ENCODE data around the gene SGTB. TPM values are rescaled to one million over a fixed set of nuclear protein-coding genes. Genes with fewer than 3 reads are reported as not detected.

SGTB gene
- total RNA-seq, 1 experiment from 2014 or later = 10.2 TPM

- no peak overlapping the region for H3K9ac ChIP-seq (ENCODE audit: low read length)
- DNase-seq = no peak
- no peaks in the 10 kb centered on the region for H3K4me1 ChIP-seq (ENCODE audit: low read length)
- H3K36me3 ChIP-seq (ENCODE audit: insufficient read depth, low read length) = peaks cover 34% of the 10 kb centered on the region
- H3K4me2 ChIP-seq (ENCODE audit: low read depth, low read length, poor library complexity, severe bottlenecking) = no peak overlapping the region
- H2AFZ ChIP-seq (ENCODE audit: low read length) = no peak overlapping the region
- no peaks in the 10 kb centered on the region for H3K9me2 ChIP-seq (replicated peaks; ENCODE audit: insufficient read depth, low read length)
- no peaks in the 10 kb centered on the region for H4K20me1 ChIP-seq (ENCODE audit: insufficient read depth, low read depth, low read length)
- no peaks in the 10 kb centered on the region for H3K27me3 ChIP-seq (ENCODE audit: low read length)
- H3K9me3 ChIP-seq (ENCODE audit: low read length) = no peaks in the 10 kb centered on the region
- no peak overlapping the region for H3K4me3 ChIP-seq (ENCODE audit: low read length)
- peaks cover 28% of the 10 kb centered on the region for H3K79me2 ChIP-seq (ENCODE audit: low read length)
- H3K27ac ChIP-seq (ENCODE audit: low read length) = no peak overlapping the region
These were observed 17.2 kb downstream of the SGTB start for GRCh38 chr5:65704621-65705239.

GRCh38 chr5:65702036-65702435 is 19.9 kb downstream of the SGTB start:
- H3K4me1 ChIP-seq (ENCODE audit: low read length) = 0 out of 2 replicates have a peak, but pooled peaks cover 5% of the 10 kb centered on the region
- no peaks in the 10 kb centered on the region for H3K27me3 ChIP-seq (ENCODE audit: low read length)
- H3K4me2 ChIP-seq (ENCODE audit: low read depth, low read length, poor library complexity, severe bottlenecking) = no peak overlapping the region
- no peak overlapping the region for H3K4me3 ChIP-seq (ENCODE audit: low read length)
- DNase-seq = no peak
- no peaks in the 10 kb centered on the region for H4K20me1 ChIP-seq (ENCODE audit: insufficient read depth, low read depth, low read length)
- peaks cover 29% of the 10 kb centered on the region for H3K79me2 ChIP-seq (ENCODE audit: low read length)
- H3K36me3 ChIP-seq (ENCODE audit: insufficient read depth, low read length) = peaks cover 38% of the 10 kb centered on the region
- H2AFZ ChIP-seq (ENCODE audit: low read length) = no peak overlapping the region
- no peak overlapping the region for H3K27ac ChIP-seq (ENCODE audit: low read length)
- H3K9ac ChIP-seq (ENCODE audit: low read length) = no peak overlapping the region
- no peaks in the 10 kb centered on the region for H3K9me2 ChIP-seq (replicated peaks; ENCODE audit: insufficient read depth, low read length)
- no peaks in the 10 kb centered on the region for H3K9me3 ChIP-seq (ENCODE audit: low read length)

- no peak for DNase-seq
- no peak overlapping the region for H2AFZ ChIP-seq (ENCODE audit: low read length)
- no peaks in the 10 kb centered on the region for H3K27me3 ChIP-seq (ENCODE audit: low read length)
- no peak overlapping the region for H3K27ac ChIP-seq (ENCODE audit: low read length)
- no peaks in the 10 kb centered on the region for H3K9me2 ChIP-seq (replicated peaks; ENCODE audit: insufficient read depth, low read length)
- H3K4me3 ChIP-seq (ENCODE audit: low read length) = no peak overlapping the region
- H3K4me1 ChIP-seq (ENCODE audit: low read length) = 0 out of 2 replicates have a peak, but pooled peaks cover 5% of the 10 kb centered on the region
- no peak overlapping the region for H3K9ac ChIP-seq (ENCODE audit: low read length)
- H3K36me3 ChIP-seq (ENCODE audit: insufficient read depth, low read length) = peaks cover 37% of the 10 kb centered on the region
- no peaks in the 10 kb centered on the region for H3K9me3 ChIP-seq (ENCODE audit: low read length)
- no peak overlapping the region for H3K4me2 ChIP-seq (ENCODE audit: low read depth, low read length, poor library complexity, severe bottlenecking)
- peaks cover 35% of the 10 kb centered on the region for H3K79me2 ChIP-seq (ENCODE audit: low read length)
- H4K20me1 ChIP-seq (ENCODE audit: insufficient read depth, low read depth, low read length) = no peaks in the 10 kb centered on the region
These were observed 22.6 kb downstream of the SGTB start for GRCh38 chr5:65699338-65699737.

GRCh38 chr5:65696892-65697291 is 25.0 kb downstream of the SGTB start:
- Histone ChIP-seq H3K9me3 (ENCODE audit: low read length) (no peaks in the 10 kb centered on the region), H3K36me3 (ENCODE audit: insufficient read depth, low read length) (peaks cover 24% of the 10 kb centered on the region), H4K20me1 (ENCODE audit: insufficient read depth, low read depth, low read length) (no peaks in the 10 kb centered on the region), H3K4me1 (ENCODE audit: low read length) (0 out of 2 replicates have a peak, but pooled peaks cover 5% of the 10 kb centered on the region), H3K4me3 (ENCODE audit: low read length) (no peak overlapping the region), H2AFZ (ENCODE audit: low read length) (no peak overlapping the region), H3K9me2 (replicated peaks; ENCODE audit: insufficient read depth, low read length) (no peaks in the 10 kb centered on the region), H3K27me3 (ENCODE audit: low read length) (no peaks in the 10 kb centered on the region), H3K79me2 (ENCODE audit: low read length) (peaks cover 30% of the 10 kb centered on the region), H3K27ac (ENCODE audit: low read length) (no peak overlapping the region), H3K9ac (ENCODE audit: low read length) (no peak overlapping the region), H3K4me2 (ENCODE audit: low read depth, low read length, poor library complexity, severe bottlenecking) (no peak overlapping the region)
- no peak for DNase-seq

GRCh38 chr5:65695896-65696295 is 26.0 kb downstream of the SGTB start:
- Histone ChIP-seq H3K79me2 (ENCODE audit: low read length) (peaks cover 27% of the 10 kb centered on the region), H3K27ac (ENCODE audit: low read length) (no peak overlapping the region), H3K4me2 (ENCODE audit: low read depth, low read length, poor library complexity, severe bottlenecking) (no peak overlapping the region), H3K36me3 (ENCODE audit: insufficient read depth, low read length) (peaks cover 24% of the 10 kb centered on the region), H4K20me1 (ENCODE audit: insufficient read depth, low read depth, low read length) (no peaks in the 10 kb centered on the region), H3K9me3 (ENCODE audit: low read length) (no peaks in the 10 kb centered on the region), H3K4me3 (ENCODE audit: low read length) (no peak overlapping the region), H3K9me2 (replicated peaks; ENCODE audit: insufficient read depth, low read length) (no peaks in the 10 kb centered on the region), H3K4me1 (ENCODE audit: low read length) (0 out of 2 replicates have a peak, but pooled peaks cover 5% of the 10 kb centered on the region), H3K9ac (ENCODE audit: low read length) (no peak overlapping the region), H2AFZ (ENCODE audit: low read length) (no peak overlapping the region), H3K27me3 (ENCODE audit: low read length) (no peaks in the 10 kb centered on the region)
- DNase-seq = no peak

- DNase-seq = no peak
- Histone ChIP-seq H3K4me3 (ENCODE audit: low read length) (no peak overlapping the region), H3K79me2 (ENCODE audit: low read length) (peaks cover 30% of the 10 kb centered on the region), H3K9me3 (ENCODE audit: low read length) (no peaks in the 10 kb centered on the region), H3K4me1 (ENCODE audit: low read length) (0 out of 2 replicates have a peak, but pooled peaks cover 5% of the 10 kb centered on the region), H3K36me3 (ENCODE audit: insufficient read depth, low read length) (peaks cover 26% of the 10 kb centered on the region), H3K27me3 (ENCODE audit: low read length) (no peaks in the 10 kb centered on the region), H2AFZ (ENCODE audit: low read length) (no peak overlapping the region), H3K9me2 (replicated peaks; ENCODE audit: insufficient read depth, low read length) (no peaks in the 10 kb centered on the region), H3K27ac (ENCODE audit: low read length) (no peak overlapping the region), H3K4me2 (ENCODE audit: low read depth, low read length, poor library complexity, severe bottlenecking) (no peak overlapping the region), H4K20me1 (ENCODE audit: insufficient read depth, low read depth, low read length) (no peaks in the 10 kb centered on the region), H3K9ac (ENCODE audit: low read length) (no peak overlapping the region)
These were observed 26.6 kb downstream of the SGTB start for GRCh38 chr5:65695162-65695755.

GRCh38 chr5:65693121-65693520 is 28.8 kb downstream of the SGTB start:
- Histone ChIP-seq H3K27ac (ENCODE audit: low read length) (no peak overlapping the region), H2AFZ (ENCODE audit: low read length) (no peak overlapping the region), H3K4me1 (ENCODE audit: low read length) (0 out of 2 replicates have a peak, but pooled peaks cover 4% of the 10 kb centered on the region), H3K79me2 (ENCODE audit: low read length) (peaks cover 23% of the 10 kb centered on the region), H3K9me2 (replicated peaks; ENCODE audit: insufficient read depth, low read length) (no peaks in the 10 kb centered on the region), H3K27me3 (ENCODE audit: low read length) (no peaks in the 10 kb centered on the region), H3K9me3 (ENCODE audit: low read length) (no peaks in the 10 kb centered on the region), H3K9ac (ENCODE audit: low read length) (no peak overlapping the region), H3K4me2 (ENCODE audit: low read depth, low read length, poor library complexity, severe bottlenecking) (no peak overlapping the region), H4K20me1 (ENCODE audit: insufficient read depth, low read depth, low read length) (no peaks in the 10 kb centered on the region), H3K4me3 (ENCODE audit: low read length) (no peak overlapping the region), H3K36me3 (ENCODE audit: insufficient read depth, low read length) (peaks cover 17% of the 10 kb centered on the region; the same call in 1 of the 2 replicates)
- DNase-seq = no peak

GRCh38 chr5:65682148-65682547 is 39.8 kb downstream of the SGTB start:
- Histone ChIP-seq H3K4me2 (ENCODE audit: low read depth, low read length, poor library complexity, severe bottlenecking) (no peak overlapping the region), H3K27ac (ENCODE audit: low read length) (no peak overlapping the region), H4K20me1 (ENCODE audit: insufficient read depth, low read depth, low read length) (no peaks in the 10 kb centered on the region), H3K4me3 (ENCODE audit: low read length) (no peak overlapping the region), H3K9ac (ENCODE audit: low read length) (no peak overlapping the region), H3K9me2 (replicated peaks; ENCODE audit: insufficient read depth, low read length) (no peaks in the 10 kb centered on the region; the same call in 1 of the 2 replicates), H3K27me3 (ENCODE audit: low read length) (no peaks in the 10 kb centered on the region), H3K79me2 (ENCODE audit: low read length) (peaks cover 21% of the 10 kb centered on the region), H3K36me3 (ENCODE audit: insufficient read depth, low read length) (peaks cover 30% of the 10 kb centered on the region), H3K9me3 (ENCODE audit: low read length) (no peaks in the 10 kb centered on the region), H3K4me1 (ENCODE audit: low read length) (no peaks in the 10 kb centered on the region), H2AFZ (ENCODE audit: low read length) (no peak overlapping the region)
- DNase-seq = no peak

Data from Karpas-422 (cell line).